GM21825 (cell line): ENCODE measurements around the gene KIRREL3.

Experiments used
- ATAC-seq: cut with Tn5 transposase; IDR thresholded peaks from one replicate; pipeline ENCODE4 v1.9.1; 2021; ENCODE audit warnings: mild to moderate bottlenecking, moderate library complexity; ENCODE audit not compliant: unreplicated experiment

The KIRREL3 gene

DNA sequence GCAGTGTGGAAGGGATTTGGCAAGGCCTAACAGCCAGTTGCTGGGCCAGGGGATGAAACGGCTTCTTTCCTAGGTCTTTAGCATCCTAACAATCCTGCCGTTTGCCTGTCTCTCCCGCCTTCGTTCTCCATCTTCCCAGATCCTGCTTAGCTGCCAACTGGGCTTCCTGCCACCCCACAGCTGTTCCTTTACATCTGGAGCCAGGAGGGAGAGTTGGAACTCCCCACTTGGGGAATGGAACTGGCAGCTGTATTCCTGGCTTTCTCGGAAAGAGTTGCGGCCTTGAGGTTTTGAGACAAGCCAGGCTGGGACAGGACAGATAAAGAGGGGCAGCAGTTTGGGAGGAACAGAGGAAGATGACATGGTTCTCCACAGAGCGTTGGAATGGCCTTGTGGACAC lies 585.4 kb downstream of the KIRREL3 start:
- ATAC-seq, result no peak

DNA sequence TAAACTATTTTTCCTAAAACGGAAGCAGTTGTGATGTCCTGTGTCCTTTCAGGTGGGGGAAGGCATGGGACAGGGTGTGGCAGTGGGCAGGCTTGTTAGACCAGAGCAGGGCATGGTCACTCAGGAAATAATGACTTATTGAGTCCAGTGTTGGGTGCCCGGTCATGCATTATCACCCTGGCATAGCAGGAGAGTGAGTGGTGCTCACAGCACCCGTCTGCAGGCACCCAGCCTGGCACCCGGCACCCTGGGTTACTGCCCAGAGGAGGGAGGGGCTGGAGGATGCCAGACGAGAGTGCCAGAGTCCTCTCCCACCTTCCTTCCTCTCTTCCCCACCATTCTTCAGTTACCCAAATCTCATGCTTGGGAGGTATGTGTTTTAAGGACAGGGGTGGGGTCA lies 586.0 kb downstream of the KIRREL3 start:
- no peak for ATAC-seq

DNA sequence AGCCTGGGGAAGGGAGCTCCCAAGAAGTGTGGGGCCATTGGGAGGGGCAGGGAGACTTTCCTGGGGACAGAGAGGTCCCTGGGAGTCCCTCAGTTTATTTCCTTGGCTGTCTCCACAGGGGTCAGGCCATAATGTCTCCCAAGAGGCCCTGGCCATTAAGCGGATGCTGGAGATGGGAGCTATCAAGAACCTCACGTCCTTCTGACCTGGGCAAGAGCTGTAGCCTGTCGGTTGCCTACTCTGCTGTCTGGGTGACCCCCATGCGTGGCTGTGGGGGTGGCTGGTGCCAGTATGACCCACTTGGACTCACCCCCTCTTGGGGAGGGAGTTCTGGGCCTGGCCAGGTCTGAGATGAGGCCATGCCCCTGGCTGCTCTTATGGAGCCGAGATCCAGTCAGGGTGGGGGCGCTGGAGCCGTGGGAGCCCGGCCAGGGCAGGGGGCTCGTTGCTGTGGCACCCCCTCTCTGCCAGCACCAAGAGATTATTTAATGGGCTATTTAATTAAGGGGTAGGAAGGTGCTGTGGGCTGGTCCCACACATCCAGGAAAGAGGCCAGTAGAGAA lies 586.6 kb downstream of the KIRREL3 start:
- ATAC-seq, result no peak

DNA sequence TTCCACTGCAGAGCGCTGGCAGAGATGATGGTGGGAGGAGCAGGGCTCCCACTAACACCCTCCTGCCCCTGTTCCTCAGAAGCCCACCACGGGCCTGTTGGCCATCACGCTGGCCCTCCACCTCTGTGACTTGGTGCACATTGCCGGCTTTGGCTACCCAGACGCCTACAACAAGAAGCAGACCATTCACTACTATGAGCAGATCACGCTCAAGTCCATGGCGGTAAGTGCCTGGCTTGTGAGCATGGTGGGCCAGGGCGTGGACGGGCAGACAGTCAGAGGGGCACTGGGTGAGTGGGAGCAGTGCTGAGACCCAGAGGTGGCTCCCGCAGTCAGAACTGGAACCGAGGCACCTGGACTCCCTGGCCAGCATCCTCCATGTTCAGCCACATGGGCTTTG lies 587.1 kb downstream of the KIRREL3 start:
- ATAC-seq, result no peak

DNA sequence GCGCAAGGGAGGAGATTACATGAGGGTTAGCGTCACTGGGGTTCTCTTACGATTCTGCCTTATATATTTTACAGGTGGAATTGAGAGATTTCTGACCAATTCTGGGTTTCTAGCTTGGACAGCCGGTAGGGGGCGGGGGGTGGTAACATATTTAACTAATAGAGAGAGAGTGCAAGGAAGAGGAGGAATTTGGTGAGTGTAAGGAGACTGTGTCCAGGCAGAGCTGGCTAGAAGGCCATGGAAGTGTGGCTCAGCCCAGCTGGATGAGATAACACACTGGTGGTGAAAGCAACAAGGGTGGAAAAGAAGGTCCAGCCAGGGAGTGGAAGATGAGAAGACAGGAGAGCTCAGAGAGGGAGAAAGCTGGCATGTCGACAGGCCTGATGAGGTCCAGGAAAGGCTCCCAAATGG lies 588.6 kb downstream of the KIRREL3 start:
- no peak for ATAC-seq

DNA sequence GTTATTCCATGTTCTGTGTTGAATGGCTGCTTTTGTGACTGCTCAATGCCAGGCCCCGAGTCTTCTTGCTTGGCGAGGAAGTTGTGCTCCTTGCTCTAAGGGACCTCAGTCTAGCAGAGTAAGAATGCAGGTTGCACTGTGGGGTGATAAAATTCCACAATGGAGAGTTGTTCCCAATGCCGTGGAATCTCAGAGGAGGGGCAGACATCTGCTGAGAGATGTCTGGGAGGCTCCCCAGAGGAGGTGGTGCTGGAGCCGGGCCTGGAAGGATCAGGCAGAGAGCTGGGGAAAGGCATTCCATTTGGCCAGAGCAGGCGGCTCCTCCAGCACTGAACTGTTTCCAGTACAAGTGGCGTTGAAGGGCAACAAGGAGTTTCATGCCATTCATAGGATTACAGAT lies 589.9 kb downstream of the KIRREL3 start:
- no peak for ATAC-seq

DNA sequence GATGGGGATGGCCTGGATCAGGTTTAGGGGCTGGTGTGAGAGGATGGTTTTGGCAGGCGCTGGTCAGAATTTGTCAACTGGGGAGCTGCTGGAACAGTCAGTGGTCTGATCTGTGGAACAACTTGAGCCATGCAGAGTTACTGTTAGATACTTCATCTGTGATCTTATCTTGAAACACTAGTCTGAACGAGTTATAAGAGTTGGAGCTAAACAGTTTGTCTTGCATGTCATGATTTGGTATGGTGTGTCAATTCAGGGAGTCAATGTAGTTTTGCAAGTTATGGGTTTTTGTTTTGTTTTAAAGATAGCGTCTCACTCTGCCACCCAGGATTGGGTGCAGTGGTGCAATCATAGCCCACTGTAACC lies 591.0 kb downstream of the KIRREL3 start:
- ATAC-seq, result no peak

DNA sequence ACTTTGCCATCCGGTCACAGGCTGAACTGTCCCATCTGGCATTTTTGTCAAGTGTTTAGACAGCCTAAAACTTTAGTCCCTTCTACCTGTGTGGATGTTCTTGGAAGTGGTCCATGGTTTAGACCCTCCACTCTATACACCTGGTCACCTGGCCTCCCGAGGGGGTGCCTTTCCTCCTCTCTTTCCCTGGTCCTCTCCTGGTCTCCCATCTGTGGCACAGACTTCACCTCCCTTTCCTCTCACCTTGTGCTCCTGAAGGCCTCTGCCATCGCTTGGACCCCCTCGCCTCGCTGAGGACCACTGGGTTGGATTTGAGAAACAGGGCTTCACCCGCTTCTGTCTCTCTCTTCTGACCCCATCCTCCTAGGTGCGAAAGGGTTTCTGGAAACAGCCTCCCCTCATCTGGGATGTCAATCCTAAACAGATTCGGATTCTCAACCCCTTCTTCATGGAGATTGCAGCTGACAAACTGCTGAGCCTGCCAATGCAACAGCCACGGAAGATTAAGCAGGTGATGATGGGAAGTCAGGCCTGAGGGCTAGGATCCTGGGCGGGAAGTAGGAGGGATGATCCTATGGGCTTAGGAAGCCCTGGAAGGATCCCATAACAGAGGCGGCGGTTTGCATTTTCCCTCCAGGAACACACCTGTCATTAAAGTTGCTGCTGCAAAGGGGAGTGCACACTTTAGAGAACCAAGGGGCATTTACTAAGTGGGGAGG lies 591.5 kb downstream of the KIRREL3 start:
- ATAC-seq, result no peak

DNA sequence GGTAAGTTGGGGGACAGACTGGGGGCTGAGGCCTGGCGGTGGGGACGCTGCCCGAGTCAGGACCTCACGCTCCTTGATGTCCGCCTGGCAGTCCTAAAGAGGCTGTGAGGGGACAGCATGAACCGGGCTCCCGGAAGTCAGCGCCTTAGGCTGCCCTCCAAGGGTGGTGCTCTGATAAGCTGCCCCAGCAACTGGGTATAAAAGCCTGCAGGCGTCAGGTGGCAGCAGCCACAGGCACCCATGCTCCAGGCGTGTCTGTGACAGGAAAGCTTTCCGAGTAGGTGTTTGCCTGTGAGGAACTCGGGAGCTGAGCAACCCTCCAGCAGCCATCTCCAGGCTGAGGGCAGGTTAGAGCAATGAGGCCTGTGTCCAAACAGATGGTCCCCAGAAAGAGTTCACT lies 592.1 kb downstream of the KIRREL3 start:
- ATAC-seq, result no peak

DNA sequence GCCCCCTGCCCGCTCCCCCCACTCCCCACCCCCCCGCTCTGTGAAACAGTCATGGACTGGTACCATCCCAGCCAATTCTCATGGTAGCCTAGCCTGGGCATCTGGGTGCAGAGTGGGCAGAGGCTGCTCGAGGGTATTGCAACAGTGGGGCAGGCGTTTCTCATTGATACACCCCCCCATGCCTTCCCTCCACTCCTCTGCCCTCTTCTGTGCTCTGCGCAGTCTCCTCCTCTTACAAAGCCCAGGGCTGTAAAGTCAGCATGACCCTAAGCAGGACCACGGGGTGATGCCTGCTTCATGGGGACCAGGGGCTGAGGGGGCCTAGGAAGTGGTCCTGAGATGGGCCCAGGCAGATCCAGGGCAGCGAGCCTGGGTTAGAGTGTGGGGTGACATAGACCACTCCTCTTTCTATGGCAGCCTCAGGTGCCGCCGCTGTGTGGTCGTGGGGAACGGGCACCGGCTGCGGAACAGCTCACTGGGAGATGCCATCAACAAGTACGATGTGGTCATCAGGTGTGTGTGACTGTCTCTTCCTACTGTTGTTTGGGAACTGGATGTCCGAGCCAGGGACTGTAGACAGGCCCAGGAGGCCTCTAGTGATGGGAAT lies 592.8 kb downstream of the KIRREL3 start:
- no peak for ATAC-seq

DNA sequence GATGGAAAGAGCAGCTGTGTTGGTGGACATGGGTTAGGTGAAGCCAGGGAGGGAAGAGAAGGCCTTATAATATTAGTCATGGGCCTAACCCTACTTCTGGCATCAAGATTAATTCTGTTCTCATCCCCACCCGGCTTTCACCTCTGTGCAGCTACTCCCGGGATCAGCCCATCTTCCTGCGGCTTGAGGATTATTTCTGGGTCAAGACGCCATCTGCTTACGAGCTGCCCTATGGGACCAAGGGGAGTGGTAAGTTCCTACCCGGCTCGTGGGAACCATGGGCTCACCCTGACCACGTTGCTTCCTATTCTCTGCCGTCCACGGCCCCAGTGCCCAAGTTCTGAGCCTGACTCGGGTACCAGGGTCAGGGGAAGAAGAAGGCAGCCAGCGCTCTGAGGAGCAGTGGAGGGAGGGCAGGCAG lies 593.5 kb downstream of the KIRREL3 start:
- ATAC-seq, result no peak

DNA sequence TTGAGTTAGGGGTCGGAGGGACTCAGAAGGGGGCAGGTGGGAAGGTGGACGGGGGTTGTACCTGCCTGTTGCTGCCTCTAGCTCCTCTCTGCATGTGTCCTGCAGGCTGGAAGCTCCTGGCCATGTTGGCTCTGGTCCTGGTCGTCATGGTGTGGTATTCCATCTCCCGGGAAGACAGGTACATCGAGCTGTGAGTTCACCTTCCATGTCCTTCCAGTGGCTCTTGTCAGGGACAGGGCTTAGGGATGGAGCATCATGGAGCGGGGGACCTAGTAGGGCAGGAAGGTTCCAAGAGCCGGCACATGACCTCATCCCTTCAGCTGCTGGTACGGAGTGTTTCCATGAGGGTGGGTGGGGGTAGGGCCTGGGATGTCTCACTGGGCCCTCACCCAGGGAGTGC lies 594.2 kb downstream of the KIRREL3 start:
- no peak for ATAC-seq

DNA sequence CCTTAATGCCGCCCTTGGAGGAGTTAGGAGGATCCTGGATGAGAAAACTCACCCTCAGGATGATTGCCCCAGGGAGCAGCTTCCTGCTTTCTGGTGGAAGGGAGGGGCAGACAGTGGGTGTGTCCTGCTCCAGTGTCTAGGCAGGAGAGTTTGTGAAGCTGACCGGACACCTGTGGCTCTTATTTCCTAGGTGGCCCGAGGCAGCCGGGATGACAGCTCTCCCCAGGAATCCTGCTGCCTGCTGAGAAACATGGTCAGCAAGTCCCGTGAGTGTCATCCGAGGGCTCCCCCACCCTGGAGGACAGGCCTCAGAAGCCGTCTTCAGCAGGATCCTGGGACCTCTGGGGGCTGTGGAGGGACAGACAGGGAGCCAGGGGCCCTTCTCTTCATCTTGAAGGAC lies 594.7 kb downstream of the KIRREL3 start:
- no peak for ATAC-seq

DNA sequence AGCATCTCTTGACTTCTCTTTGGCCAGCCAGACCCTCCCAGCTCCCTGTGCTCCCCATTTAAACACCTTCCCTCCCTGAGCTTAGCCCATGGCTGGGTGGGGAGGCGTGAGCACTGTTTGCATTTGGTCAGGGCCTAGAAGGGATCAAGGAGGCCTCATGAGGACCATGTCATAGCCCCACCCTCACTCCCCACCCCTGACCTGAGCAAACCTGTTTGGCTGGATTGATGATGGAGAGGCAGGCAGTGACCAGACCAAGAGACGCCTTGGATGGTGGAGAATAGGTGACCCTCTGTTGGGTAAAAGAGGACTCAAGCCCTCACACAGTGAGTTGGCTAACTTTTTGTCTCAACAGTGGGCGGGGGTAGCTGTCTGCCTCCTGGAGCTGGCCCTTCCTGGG lies 595.2 kb downstream of the KIRREL3 start:
- ATAC-seq, result no peak

DNA sequence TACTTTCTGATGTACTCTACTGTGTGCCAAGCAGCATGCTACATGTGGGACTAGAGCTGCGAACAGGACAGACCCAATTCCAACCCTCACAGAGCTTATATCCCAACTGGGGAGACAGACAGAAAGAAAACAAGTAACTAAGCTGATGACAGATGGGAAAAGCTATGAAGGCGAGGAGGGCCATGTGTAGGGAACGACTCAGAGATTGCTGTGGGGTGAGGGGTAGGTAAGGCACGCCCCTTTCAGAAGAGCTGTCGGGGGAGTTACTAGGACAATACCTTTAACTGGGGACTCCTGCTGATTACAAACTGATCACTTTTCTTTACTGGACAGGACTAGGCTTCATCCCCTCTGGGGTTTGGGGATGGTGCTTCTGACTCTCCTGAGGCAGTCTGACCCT lies 596.2 kb downstream of the KIRREL3 start:
- no peak for ATAC-seq

DNA sequence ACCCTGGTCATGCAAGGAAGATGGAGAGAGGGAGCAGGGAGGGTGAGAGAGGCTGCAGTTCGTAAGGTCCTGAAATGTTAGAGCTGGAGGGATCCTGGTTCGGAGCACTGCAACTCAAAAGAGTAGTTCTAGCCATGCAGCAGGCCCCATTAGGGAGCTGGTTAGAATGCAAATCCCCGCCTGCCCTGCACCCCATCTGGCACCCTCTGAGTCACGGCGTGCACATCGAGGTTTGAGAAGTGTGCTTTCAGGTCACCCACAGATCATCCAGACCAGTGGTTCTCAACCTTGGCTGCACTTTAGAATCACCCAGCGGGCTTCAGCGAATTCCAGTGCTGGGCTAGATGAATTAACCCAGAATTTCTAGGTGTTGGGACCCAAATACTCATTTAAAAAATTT lies 596.9 kb downstream of the KIRREL3 start:
- ATAC-seq, result peak; percentile 92

DNA sequence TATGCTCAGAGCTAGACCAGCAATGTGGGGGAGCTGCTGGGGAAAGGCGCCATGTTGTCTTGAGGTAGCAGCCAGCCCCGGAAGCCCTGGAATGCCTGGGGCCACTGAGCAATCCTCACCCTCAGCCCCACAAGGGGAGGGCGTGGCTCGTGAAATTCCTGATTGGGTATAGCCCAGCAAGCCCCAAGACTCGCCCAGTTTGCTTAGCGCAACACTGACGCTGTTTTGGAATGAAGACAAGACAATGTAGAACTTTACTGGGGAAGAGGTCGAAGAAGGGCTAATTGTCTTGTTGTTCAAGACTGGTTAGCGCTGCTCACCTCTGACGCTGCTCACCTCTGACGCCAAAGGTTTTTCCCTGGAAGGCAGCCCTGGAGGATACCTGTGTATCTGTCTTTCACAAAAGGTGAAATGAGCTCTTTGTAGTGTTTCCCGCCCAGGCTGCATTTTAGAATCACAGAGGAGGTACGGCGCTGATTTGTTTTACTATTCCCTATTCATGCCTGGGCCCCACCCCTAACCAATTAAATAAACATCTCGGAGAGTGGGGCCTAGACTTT lies 597.5 kb downstream of the KIRREL3 start:
- ATAC-seq, result no peak

DNA sequence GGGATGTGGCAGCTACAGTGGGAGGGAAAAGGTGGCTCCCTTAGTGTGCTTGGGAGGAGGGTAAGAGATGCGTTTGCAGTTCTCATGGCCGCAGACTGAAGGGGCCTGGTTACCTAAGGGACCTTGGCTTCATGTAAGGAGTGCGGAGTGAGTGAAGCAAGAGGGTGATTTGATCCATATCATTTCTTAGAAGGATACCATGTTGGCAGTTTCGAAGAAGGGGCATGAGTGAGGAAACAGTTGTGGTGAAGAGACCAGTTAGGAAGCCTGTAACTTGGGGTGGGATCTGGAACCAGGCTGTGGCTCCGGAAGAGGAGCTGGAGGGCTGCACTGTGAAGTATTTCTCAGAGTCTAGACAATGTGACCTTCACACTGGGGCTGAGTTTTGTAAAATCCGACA lies 600.1 kb downstream of the KIRREL3 start:
- ATAC-seq, result no peak

DNA sequence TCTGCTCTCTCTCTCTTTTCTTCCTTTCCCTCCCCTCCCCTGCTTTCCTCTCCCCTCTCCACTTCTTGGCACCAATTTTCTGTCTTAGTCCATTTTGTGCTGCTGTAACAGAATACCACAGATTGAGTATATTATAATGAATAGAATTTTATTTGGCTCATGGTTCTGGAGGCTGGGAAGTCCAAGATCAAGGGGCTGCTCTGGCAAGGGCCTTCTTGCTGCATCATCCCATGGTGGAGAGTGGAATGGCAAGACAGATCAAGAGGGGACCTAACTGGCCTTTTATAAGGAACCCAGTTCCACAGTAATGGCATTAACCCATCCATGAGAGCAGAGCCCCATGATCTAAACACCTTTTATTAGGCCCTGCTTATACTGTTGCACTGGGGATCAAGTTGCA lies 600.6 kb downstream of the KIRREL3 start:
- no peak for ATAC-seq

DNA sequence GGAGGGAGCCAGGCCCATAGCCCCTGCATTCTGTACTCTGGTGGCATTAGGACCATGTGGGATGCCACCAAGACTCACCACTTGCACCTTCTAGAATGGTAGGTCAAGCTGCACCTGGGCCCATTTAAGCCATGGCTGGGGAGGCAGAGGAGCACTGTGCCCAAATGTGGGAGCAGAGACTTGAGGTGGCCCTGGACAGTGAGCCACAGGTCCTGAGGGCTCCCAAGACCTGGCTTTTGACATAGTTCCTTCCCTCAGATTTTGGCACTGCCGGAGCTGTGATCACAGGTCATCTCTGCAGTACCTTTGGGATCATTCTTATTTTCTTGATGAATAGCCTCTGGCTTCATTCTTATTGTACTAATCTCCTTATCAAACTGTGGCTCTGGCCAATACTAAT lies 601.8 kb downstream of the KIRREL3 start:
- no peak for ATAC-seq

DNA sequence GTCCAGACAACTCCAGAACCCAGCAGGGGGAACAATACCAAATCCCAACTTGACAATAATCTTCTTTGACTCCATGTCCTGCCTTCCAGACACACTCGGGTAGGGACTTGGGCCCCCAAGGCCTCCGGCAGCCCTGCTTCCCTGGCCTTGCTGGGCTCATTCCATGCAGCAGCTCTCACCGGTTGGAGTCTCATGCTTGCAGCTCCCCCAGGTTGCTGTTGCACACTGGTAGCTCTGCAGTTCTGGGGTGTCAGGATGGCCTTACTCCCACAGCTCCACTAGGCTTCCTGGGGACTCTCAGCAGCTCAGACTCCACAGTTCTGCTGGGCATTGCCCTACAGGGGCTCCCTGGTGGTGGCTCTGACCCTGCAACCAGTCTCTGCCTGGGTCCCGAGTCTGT lies 602.3 kb downstream of the KIRREL3 start:
- no peak for ATAC-seq

DNA sequence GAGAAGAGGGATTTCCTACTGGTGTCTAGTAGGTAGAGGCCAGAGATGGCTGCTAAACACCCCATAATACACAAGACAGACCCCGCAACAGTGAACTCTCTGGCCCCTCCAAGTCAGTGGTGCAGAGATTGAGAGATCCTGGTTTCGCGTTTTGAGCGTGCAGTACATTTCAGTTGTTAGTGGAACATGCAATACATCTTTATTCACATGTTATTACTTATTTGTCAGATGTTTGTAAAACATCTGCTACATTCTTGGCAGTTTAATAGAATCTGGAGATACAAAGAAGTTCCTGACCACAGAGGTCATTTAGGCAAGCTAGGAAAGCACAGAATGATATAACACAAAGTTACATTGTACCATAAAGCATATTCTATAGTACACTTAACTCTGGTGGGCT lies 603.6 kb downstream of the KIRREL3 start:
- ATAC-seq, result no peak
